T1000 (cell line): Measurements from ENCODE around the gene LETM1.

Experiments
- DNase-seq: peaks from one replicate; lab custom pipeline; 2025; ENCODE audit warnings: mixed read lengths; lab: John Stamatoyannopoulos, UW

LETM1 gene

DNA sequence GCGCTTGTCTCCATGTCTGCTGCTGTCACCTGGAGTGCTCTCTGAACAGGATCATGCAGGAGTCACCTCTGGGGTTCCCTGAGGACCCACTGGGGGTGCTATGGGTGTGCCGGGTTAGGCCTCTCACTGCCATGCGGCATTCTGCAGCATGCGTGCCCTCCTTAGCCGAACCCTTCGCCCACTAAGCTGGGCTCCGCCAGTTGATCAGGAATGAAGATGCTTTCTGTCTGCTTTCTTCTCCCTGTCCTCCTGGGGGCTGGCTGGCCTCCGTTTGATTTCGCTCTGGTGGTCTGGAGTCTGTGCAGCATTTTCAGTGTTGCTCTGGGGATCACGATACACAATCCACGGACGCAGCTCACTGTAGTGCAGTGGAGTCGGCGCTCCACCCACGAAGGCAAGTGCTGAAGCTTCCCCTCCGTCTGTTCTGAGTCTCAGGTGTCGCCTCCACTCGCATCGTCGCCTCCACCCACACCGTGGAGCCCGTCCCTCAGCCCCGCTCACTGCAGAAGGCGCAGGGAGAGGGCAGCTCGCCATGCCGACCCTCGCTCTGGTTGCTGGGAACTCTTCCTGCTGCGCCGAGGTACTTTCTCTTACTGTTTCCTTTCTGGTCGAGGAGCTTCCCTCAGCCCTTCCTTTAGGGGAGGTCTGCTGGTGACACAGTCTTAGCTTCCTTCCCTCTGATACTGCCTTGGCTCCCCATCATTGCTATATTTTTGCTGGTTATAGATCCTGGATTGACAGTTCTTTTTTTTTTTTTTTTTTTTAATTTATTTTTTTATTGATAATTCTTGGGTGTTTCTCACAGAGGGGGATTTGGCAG lies 29.2 kb downstream of the LETM1 start:
- DNase-seq: no peak

DNA sequence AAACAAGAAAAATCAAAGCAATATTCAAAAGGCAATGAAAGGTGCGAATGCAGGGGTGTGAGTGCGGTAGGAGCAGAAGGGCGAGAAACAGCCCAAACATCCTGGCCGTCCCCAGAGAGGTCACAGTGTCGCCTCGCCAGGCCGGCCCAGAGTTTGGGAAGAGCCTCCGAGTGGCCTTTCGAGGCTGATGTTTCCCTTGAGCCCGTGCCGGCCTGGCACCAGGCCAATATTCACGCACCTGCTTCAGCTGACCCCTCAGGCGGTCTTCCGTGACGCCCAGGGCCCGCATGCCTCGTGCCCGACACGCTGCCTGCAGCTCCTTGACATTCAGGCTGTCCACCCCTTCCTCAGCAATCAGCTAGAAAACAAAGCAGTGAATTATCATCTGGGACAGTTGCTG lies 30.6 kb downstream of the LETM1 start:
- DNase-seq: no peak

DNA sequence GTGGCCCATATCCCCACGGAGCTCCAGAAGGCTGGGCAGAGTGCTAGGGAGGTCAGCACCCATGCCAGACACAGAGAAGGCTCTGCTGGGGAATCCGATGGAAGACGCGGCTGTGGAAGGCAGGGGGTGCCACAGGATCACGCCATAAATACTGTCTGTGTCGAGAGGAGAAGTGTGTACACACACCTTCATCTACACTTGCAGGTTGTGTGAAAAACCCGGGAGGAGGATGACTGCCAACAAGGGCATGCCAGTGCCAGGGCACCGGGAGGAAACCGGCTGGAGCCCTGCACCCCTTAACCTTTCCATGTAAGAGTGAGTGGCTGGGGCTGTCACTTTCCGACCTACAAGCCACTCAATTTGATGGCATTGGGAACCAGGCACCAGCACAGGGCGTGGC lies 31.2 kb downstream of the LETM1 start:
- no peak for DNase-seq

DNA sequence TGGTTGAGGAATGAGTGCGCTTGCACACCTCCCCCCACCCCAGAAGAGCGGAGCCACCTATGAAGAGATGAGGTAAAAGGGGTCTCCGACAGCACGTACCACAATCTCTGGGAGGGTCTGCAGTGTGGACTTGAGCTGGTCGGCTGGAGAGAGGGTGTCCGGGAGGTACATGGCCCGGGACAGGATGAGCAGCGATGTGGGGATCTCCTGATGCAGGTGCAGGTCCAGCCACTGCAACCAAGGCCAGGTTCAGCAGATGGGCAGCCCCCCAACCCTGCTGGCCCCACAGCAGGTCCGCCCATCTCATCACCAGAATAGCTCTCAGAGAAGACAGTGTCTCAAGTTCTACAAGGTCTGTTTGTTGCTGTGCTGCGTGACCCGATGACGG lies 32.4 kb downstream of the LETM1 start:
- no peak for DNase-seq

DNA sequence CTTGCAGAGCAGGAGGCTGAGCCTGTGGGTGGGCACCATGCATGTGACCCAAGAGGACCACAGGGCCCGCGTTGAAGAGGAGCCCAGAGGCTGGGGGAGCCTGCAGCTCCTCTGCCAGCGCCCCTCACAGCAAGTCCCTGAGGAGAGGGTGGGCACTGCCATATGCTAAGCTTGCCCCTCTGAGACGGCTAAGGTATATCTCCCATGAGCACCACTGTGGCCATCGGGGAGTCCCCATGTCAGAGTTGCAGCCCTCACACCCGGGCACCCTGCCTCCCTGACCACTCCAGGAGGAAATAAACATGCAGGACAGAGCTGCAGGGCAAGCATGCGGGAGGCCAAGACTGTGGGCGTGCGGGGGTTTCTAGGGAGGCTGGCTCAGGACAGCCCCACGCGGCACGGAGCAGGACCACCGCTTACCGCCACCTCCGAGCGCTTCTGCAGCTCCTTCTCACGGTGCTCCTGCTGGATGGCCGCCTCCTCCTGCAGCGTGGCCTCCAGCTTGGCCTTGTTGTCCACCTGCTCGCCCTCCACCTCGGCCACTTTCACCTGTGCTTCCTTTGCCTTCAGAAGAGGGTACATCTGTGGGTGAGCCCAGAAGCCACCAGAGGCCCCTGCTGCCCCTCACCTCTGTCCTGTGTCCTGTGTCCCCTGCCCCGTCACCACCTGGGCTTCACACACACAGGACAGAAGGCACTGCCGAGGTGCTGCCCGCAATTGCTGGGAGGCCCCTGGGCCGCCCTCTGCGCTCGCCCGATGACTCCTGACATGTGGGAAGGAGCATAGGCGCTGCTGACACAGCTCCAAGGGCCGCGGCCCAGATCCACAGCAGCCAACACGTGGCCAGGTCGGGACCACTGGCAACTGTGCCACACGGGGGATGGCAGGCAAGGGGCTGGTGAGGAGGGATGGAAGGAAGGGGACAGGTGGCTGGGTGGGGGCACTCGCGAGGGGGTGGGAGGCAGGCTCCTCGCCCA lies 33.1 kb downstream of the LETM1 start:
- no peak for DNase-seq

DNA sequence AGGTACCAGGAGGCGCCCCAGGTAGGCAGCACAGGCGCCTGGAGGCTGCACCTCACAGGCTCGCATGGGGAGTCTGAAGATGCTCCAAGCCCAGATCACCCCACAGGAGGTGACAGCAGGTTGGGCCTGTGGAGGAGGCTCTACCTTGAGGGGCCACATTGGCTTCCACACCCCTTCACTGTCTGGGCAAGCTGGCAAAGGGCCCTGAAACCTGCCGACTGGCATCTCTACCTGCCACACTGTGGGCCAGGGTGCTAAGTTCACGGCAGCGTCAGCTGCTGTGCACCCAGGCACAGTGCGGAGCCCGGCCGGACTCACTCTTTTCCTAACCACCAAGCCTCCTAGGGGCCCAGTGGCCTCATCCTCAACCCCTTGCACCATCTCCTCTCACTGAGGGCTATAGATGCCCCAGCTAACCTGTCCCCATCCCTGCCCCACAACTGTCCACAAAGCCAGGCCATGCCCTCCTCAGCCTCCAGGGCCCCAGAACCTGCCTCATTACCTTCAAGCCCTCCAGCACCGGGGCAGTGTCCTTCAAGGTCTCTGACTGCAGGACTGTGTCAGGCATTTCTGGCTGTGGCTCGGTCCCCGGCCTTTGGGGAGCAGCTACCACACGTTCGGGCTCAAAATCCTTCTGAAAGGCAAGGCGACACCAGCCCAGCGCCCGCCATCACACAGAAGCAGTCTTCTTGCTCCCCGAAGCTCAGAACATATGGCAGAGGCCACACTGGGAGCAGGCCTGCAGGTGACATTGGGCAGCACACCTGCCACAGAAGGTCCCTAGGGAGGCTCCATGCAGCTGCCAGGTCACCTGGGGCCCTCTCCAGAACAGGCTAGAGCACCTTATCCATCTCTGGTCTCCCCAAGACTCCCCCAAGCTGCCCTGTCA lies 34.0 kb downstream of the LETM1 start:
- DNase-seq: no peak

DNA sequence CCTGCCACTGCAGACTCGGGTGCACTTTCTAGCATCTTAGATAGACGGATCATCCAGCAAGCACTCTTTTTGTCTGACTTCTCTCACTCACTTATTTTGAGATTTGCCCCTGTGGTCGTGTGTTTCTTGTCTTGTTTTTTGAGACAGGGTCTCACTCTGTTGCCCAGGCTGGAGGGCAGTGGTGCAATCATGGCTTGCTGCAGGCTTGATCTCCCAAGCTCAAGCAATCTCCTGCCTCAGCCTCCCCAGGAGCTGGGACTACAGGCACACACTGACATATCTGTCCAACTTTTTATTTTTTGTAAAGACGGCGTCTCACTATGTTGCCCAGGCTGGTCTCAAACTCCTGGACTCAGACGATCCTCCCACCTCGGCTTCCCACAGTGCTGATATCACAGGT lies 36.1 kb downstream of the LETM1 start:
- DNase-seq: no peak

DNA sequence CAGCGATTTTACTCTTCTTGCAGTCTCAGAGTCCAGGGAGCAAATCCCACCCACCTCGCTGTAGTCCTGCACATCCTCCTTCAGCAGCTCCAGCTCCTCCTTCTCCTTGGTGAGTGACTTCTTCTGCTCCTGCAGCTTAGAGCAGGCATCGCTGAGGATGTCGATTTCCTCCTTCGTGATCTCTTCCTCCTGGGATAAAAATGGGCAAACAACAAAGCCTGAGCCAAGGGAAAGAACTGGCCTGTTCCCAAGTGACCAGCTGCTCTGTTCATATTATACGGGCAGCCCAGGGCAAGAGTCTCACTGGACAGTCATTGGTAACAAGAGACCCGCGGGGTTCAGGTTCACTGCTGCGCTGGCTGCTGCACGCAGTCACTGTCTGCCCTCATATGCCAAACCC lies 36.7 kb downstream of the LETM1 start:
- no peak for DNase-seq

DNA sequence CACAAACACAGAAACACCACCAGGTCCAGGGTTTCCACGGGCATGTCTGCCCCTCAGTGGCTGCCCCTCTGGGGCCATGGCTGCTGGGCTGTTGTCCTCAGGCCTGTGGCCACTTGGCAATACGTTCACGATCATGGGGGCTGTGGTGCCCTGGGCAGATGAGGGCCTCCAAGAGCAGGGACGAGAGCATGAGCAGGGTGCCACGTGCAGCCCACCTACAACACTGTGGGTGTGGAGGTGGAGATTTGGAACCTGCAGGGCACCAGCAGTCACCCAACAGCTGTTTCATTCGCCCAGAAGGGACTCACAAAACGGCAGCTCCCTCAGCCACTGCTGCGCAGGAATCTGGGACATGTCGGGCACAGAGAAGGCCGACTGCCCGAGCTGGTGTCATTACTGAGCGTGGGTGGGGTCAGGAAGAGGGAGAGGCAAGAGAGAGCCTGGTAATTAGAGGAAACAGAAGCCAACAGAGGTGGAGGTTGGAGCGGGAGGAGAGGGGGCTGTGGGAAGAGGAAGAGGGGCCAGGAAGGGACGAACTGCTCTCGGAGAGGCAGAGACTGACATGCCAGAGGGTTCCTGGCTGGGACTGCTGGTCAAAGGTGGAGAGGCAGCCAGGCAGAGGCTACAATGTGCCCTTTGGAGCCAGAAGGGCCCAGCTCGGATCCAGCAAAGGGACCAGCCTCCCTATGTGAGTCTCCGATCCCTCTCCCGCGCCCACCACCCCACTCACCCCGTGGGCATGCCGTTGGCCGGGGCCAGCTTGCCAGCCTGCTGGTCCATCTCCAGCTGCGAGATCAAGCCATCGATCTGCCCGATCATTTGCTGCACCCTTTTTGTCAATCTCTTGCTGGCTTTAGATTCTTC lies 39.7 kb downstream of the LETM1 start:
- DNase-seq: no peak

DNA sequence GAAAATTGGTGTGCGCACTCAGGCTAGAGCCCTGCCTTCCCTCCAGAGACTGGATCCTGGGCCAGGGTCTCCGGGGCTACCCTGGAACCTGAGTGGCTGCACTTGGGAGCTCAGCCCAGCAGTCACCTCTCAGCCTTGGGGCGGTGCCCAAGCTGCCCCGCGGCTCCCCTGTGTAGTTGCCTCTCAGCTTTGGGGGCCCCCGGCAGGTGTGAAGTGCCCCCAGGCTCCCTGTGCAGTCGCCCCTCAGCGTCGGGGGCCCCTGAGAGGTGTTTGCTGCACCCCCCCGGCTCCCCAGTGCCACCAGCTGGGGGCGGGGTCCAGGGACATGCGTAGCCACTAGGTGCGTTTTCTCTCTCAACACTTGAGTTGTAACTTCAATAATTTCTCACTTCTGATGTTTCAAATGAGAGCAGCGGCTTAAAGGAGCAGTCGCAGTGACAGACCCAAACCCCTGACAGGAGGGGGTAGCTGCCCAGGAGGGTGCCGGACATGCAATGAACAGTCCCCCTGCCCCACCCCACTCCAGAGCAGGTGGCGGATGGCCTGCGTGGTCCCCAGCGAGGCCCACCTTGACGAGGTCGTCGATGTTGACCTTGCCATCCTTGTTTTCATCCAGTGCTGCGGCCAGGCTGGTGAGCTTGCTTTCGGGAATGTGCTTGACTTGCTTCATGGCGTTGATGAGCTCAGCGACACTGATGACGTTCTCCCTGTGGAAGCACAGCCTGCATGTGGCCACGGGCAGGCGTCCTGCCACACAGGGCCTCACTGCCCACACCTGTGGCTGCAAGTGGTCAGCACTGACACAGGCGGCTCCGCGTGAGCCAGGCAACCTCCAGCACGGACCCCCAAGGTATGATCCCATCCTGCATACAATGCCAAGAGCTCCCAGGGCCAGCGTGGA lies 40.6 kb downstream of the LETM1 start:
- no peak for DNase-seq

DNA sequence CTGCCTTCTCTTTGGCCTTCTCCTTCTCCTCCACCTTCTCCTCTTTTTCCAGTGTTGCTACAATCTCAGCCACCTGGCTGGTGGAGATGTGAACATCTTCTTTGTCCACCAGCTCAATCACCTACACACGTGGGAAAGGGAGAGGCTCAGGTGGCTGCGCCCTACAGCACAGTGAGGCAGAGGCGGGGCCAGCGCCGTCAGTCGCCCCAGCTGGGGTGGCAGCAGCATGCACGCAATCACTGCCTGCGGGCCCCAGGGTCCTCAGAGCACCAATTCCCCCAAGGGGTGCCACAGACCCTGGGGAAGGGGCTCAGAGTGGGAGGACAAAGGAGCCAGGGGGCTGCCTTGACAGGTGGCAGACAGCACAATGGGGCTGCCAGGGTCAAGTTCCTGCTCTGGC lies 41.5 kb downstream of the LETM1 start:
- DNase-seq: no peak

DNA sequence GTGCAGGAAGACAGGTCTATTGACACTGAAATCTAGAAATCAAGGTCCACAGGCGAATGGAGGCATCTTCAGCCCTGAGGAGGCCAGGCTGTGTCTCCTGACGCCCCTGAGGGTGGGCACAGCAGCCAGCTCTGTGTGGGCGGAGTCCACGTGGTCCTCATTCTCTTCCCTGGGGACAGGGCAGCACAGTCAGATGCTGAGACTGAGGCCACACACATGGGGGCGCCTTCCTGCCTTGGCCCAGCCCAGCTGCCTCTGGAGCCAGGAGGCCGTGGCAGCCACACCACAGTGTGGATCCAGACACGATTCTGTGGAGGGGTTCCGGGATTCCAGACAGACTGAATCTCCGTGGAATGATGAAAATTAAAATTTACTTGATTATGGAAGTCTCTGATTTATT lies 42.0 kb downstream of the LETM1 start:
- no peak for DNase-seq

DNA sequence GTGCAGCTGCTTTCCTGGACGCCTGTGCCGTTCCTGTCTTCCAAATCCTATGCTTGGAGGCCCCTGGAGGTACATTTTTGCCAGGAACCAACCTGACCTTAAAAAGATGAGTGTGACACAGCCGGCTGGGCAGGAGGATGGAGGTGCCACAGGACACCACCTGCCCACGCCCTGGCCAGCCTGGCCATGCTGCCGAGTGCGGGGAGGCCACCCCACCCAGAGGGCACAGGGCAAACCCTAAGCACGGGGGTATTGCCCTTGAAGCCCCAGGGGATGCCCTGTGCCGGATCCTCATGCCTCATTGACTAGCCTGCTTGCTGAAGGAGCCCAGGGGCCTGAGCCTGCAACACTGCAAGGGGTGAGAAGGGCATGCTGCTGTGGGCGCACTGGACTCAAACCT lies 42.7 kb downstream of the LETM1 start:
- no peak for DNase-seq

DNA sequence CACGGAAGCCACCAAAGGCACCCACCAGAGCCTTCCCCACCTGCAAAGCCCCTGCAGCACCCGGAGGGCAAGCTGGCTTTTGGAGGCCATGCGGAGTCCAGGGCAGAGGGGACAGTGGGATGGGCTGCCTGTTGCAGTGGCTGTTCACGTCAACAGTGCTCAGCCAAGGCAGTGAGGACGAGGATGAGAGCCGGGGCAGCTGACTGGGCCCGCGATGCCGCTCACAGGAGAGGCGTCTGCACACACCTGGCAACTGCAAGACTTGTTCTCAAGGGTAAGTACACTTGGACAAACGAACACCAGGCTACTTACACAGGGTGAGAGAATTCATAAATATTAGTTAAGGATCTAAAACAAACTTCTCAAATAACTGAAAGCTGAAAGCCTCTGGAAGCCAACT lies 43.2 kb downstream of the LETM1 start:
- DNase-seq: no peak

DNA sequence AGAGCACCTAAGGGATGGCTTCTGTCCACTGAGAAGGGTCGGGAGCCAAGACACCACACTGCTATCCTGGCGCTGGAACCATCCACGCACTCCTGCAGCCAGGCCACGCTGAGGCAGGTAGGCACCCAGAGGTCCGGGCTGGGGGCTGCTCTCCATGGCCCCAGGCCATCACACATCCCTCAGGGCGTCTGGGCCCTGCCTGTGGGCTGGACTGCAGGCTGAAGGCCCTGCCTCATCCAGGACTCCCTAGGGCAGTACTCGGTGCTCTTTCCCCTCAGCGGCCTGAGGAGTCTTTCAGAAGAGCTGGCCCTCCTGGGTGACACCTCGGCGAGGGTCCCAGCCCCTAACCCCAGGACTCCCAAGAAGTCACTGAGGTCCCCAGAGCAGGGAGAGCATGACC lies 45.2 kb downstream of the LETM1 start:
- no peak for DNase-seq

DNA sequence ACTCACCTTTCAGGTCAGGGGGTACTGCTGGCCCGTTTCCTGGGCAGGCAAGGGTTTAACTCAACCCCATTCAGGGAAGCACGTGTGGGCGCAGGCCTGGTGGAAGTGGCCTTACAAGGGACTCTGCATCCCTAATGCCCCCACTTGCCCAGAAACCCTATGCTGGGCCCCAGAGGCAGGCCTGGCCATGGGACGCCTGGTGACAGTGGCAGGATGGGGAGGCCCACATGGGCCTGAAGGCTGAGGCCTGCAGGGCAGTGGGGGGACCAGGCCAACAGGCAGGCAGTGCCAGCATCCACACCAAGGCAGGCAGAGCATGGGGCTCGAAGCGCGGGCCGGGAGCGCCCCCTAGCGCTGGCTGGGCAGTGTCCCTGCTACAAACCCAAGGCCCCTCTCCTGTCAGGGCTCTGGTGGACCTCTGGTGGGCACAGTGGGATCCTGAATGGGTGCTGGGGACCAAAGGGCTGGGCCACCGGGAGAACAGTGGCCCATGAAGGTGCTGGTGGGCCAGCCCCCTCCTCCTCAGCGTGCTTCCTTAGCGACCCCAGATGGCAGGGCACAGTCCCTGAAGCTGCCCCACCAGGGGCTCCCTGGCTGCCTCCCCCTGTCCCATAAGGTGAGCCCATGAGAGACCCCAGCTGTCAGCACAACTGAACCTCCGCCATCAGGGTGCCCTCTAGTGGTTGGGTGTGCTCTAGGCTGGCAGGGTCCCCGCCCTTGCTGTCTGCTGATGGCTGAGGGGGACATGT lies 46.0 kb downstream of the LETM1 start:
- DNase-seq: peak; percentile 33

DNA sequence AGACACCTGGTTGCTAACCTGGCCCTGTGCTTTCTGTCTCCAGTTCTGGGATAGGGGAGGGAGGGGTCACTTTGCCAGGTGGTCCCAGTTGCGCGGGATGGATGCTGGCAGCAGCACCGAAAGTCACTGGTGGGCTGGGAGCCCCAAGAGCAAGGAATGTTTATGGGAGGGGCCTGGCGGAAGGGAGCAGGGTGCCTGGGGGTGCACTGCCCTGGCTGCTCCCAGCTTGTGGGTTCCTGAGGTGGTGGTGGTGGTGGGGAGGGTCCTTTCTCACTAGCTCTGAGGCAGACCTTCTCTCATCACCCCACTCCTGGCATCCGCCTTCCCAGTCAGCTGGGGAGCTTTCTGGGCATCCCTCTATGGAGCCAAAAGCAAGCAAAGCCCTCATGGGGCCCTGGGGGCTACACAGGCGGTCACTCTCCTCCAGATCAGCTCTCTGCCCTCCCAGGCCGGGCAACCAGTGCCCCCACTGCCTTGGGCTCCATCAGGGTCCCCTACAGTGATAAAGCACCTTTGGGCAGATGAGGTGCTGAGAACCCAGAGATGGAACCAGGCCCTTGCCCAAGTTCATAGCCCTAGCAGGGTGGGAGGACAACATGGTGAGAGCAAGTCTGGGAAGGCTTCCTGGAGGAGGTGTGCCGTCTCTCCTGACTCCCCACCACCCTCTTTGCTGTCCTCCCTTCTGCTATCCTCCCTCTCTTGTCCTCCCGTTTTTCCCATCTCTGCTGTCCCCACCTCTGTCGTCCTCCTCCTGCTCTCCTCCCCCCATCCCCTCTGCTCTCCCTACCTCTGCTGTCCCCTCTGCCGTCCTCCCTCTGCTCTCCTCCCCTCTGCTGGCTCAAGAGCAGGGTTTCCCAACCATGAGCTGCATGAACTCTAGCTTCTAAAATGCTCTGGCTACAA lies 46.9 kb downstream of the LETM1 start:
- DNase-seq: no peak

DNA sequence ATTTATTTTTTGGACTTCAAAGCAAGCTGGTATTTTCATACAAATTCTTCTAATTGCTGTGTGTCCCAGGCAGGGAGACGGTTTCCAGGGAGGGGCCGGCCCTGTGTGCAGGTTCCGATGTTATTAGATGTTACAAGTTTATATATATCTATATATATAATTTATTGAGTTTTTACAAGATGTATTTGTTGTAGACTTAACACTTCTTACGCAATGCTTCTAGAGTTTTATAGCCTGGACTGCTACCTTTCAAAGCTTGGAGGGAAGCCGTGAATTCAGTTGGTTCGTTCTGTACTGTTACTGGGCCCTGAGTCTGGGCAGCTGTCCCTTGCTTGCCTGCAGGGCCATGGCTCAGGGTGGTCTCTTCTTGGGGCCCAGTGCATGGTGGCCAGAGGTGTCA lies 47.6 kb downstream of the LETM1 start:
- DNase-seq: no peak
